HG02571 (cell line): Measurements from ENCODE around the gene NHSL1.

Source experiments
- ATAC-seq: cut with Tn5 transposase; IDR thresholded peaks from one replicate; pipeline ENCODE4 v1.9.1; 2021; ENCODE audit warnings: mild to moderate bottlenecking, moderate library complexity; ENCODE audit not compliant: unreplicated experiment

Gene NHSL1

DNA sequence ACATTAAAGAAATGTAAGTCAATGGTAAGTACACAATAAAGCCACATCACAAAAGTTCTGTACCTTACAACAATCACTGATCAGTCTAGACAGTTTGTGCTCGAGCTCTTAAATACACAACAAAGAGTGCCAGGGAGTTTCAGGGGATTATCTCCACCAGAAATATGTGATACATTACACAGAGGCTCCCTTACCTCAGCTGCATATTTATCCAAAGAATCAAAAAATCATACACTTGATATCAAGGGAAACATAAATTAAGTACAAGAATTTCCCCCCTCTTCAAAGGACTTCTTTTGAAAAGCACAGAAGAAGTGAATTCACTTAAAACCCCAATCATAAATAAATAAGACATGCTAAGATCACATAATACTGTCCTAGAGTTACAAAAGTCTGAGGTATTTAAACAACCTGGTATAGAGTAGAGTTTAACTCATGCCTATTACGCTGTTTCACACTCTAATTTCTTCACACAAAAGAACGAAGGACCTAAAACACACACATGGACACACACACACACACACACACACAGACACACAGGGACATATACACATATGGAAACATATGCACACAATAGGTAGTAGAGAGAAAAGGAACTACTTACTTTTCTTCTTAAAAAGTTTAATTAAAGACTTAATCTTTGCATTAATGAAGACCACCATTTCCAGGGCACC lies 528 bp downstream of the NHSL1 start:
- no peak for ATAC-seq

DNA sequence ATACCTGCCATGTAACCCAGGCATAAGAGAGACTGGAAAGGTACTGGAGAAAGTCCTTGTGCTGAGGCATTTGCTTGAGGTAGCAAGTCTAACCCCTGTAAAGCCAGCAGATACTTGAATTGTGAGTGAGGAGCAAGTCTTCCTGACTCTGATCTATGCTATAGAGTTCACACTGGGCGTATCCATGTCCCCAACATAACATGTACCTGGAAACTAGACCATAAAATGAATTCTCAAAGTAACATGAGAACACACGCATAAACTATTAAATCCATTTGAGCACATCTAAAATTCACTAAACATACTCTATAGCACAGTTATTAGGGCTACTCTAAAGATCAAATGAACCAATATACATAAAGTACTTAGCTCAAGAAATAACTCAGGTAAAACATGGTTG lies 2.0 kb downstream of the NHSL1 start:
- no peak for ATAC-seq

DNA sequence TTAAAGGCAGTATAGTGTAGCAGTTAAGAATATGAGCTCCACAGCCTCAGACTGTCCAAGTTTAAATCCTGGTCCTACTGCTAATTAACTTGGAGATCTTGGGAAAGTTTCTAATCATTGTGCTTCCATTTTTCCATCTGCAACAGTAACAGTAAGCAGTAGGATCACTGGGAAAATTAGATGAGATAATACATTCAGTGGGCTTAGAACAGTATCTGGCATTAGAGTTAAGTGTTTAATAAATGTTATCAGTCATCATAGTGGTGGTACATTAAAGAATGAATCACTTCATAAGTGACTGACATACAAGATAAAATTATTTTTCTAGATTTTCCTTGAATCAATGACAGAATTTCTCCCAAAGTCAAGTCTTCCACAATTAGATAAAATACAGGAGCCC lies 5.0 kb downstream of the NHSL1 start:
- no peak for ATAC-seq

DNA sequence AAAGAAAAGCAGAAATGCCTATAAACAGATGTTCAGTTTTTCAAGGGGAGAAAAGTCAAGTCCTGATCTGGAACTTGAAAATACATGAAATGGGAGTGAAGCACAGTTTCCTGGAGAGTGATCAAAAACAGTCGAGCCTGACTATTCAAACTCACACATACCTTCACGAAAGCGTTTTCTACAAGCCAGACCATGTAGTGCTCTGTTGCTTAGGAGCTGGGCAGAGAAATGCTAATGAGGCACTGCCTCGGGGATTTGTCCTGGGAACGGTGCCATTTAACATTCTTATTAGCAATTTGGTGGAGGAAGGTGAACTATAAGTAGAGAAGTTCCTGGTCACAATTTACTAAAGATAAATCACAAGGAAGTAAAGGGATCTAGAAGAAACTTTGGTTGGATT lies 5.9 kb downstream of the NHSL1 start:
- ATAC-seq: no peak

GRCh38 chr6:138492871-138493270 lies 6.4 kb downstream of the NHSL1 start:
- no peak for ATAC-seq

- ATAC-seq: no peak
Observed at GRCh38 chr6:138492113-138492512, 7.2 kb downstream of the NHSL1 start.

GRCh38 chr6:138491017-138491416 lies 8.3 kb downstream of the NHSL1 start:
- ATAC-seq: no peak

DNA sequence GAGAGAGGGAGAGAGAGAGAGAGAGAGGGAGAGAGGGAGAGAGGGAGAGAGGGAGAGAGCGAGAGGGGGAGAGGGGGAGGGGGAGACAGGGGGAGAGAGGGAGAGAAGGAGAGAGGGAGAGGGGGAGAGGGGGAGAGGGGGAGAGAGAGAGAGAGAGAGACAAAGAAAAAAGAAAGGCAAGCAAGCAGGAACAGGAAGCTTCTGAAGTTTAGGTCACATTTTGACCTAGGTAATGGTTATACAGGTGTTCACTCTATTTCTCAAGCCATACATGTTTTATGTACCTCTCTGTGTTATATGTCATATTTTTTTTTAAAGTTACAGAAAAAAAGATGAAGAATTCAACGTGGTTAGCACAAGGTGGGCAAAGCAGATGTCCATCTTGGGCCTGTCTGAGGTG lies 9.4 kb downstream of the NHSL1 start:
- ATAC-seq: no peak

GRCh38 chr6:138487102-138487604 lies 12.1 kb downstream of the NHSL1 start:
- ATAC-seq: no peak

GRCh38 chr6:138486249-138487101 lies 12.8 kb downstream of the NHSL1 start:
- ATAC-seq: no peak

DNA sequence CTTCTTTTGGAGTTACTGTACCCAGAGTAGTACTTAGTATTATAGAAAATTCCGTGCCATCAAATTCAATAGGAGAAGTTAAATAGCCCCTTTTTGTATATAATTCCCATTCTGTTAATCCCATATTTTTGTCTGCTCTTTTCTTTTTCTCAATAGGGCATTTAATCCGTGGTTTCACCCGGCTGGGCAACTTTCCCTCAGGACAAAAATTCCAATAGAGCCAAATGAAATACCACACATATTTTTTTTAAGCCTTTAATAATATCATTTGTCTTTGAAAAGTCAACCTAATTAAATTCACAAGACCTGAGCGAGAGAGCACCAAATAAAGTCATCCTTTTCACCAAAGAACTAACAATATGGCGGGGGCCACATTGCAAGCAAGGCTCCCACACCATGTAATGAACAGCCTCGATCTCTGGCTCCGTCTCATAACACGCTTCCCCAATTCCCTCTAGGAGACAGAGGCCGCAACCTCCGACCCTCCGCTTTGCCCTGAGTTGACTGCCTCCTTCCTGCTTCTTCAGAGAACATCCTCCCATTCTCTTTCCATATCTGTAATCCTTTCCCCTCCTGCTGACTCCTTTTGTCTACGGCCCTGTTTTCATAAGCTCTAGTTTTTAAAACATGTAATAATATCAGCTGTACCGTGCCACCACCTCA lies 13.6 kb downstream of the NHSL1 start:
- no peak for ATAC-seq

- no peak for ATAC-seq
Observed at GRCh38 chr6:138485005-138485545, 14.2 kb downstream of the NHSL1 start.

DNA sequence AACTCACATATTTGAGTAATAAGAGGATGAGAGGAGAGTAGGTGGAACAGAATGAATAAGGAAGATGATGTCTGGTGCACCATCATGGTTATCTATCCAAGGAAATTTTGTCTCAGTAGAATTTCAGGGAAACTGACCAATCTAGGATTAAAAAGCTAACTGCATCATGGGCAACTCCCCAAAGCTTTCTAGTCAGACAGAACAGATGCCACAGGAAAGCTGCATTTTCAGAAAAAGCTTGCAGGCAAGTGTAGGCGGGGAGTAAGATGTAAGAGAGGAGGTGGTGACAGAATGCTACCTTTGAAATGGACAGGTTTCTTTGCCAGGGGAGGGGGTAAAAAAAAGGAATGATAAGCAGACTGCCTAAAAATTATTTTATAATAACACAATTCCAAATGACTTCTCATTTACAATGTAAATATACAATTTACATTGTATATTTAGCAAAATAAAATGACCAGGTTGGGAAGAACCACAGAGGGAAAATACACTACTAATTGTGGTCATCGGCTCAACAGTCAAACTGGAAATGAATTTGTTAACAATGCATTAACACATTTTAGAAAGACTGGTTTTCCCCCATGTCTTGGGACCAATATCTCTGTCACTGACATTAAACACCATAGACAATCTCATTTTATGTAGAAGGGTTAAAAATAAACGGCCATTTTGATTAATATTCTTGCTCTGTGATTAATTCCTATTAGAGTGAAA lies 15.1 kb downstream of the NHSL1 start:
- ATAC-seq: no peak

GRCh38 chr6:138482816-138483215 lies 16.5 kb downstream of the NHSL1 start:
- ATAC-seq: no peak

- ATAC-seq: no peak
Observed at GRCh38 chr6:138480279-138480949, 18.9 kb downstream of the NHSL1 start.

DNA sequence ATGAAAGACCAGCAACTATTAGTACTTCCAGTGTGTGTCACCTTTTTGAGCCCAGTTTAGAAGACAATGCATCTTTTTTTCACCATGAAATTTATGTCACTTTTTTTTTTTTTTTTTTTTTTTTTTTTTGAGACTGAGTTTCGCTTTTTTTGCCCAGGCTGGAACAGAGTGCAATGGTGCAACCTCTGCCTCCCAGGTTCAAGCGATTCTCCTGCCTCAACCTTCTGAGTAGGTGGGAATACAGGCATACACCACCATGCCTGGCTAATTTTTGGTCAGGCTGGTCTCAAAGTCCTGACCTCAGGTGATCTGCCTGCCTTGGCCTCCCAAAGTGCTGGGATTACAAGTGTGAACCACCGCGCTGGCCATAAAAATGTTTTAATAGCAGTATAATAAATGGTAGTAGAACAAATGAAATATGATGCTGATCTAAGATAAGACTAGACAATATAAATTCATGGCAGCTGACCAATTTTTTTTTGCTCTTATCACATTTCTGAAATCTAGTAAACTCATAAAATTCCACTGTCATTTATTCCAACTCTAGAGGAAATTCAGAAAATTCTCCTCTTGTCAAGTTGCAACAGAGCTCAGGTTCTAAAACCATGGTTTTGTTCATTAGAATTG lies 21.3 kb downstream of the NHSL1 start:
- no peak for ATAC-seq

DNA sequence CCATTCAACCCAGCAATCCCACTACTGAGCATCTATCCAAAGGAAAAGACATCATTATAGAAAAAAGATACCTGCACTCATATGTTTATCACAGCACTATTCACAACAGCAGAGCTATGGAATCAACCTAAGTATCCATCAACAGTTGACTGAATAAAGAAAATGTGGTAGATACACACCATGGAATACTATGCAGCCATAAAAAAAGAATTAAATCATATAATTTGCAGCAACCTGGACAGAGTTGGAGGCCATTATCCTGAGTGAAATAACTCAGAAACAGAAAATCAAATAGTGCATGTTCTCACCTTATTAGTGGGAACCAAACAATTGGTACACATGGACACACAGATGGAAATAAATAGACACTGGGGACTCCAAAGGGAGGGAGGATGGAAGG lies 23.2 kb downstream of the NHSL1 start:
- no peak for ATAC-seq

DNA sequence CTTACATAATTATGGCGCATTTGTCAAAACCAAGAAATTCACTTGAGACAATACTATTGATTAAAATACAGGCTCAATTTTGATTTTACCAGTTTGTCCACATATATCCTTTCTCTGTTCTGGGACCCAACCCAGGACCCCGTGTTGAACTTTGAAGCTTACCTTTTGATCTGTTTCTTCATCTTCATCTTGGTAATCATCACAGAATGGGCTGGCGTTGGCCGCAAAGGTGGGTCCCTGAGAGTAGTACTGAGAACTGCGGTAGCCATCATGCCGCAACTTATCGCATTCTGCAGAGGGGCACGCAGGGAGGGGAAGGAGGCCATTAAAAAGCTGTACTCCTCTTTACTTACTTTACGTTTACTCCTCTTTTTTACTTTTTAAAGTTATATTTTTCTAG lies 26.1 kb downstream of the NHSL1 start:
- no peak for ATAC-seq

DNA sequence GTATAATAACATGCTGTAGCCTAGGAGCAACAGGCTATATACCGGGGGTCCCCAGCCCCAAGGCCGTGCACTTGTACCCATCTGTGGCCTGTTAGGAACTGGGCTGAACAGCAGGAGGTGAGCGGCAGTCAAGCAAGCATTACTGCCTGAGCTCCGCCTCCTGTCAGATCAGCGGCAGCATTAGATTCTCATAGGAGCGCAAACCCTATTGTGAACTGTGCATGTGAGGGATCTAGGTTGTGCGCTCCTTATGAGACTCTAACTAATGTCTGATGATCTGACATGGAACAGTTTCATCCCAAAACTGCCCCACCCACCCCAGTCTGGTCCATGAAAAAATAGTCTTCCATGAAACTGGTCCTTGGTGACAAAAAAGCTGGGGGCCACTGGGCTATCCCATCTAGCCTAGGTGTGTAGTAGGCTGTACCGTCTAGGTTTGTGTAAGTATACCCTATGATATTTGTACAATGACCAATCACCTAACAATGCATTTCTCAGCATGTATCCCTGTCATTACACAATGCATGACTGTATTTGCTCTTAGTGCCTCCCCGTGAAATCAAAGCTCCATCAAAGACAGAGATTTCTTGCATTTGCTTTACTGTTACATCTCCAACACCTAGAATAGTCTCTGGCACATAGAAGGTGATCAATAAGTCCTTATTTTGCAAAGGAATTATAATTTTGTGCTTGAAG lies 30.8 kb downstream of the NHSL1 start:
- no peak for ATAC-seq
